Renal pelvis (tissue), 12 donors: ENCODE data around the gene LONP2. TPM values are rescaled to one million over a fixed set of nuclear protein-coding genes. Genes with fewer than 3 reads are reported as not detected.

Source experiments
- DNase-seq: peaks from one replicate; pipeline ENCODE4 v3.0.0-alpha.2; 2013
- long read RNA-seq, 16 experiments: transcript quantifications; one replicate each; lab custom pipeline, GENCODE V29; 2026
- polyA plus RNA-seq, 3 donors: library from polyadenylated mRNA; unstranded; fragments of 120-200 nt; gene quantifications; one replicate each; pipeline ENCODE4 v1.2.1, GENCODE V29; 2013; ENCODE audit not compliant: insufficient read length in 3 of 3

LONP2 gene
- polyA plus RNA-seq: 10 to 100 TPM; 60.8 to 93.1 (median 84.2) TPM
- long read RNA-seq, donor 1, full-length matches to known transcripts: 8 of 17 reads
- long read RNA-seq, donor 1, partial matches to known transcripts: 9 of 17 reads
- long read RNA-seq, donor 1, other reads (novel, unspliced or antisense): 0 of 17 reads
- long read RNA-seq, donor 2, full-length matches to known transcripts: 6 of 6 reads
- long read RNA-seq, donor 2, partial matches to known transcripts: 0 of 6 reads
- long read RNA-seq, donor 2, other reads (novel, unspliced or antisense): 0 of 6 reads
- long read RNA-seq, donor 3, full-length matches to known transcripts: 2 of 35 reads
- long read RNA-seq, donor 3, partial matches to known transcripts: 33 of 35 reads
- long read RNA-seq, donor 3, other reads (novel, unspliced or antisense): 0 of 35 reads
- long read RNA-seq, donor 4, full-length matches to known transcripts: 5 of 5 reads
- long read RNA-seq, donor 4, partial matches to known transcripts: 0 of 5 reads
- long read RNA-seq, donor 4, other reads (novel, unspliced or antisense): 0 of 5 reads
- long read RNA-seq, donor 5, full-length matches to known transcripts: 2 of 2 reads
- long read RNA-seq, donor 5, partial matches to known transcripts: 0 of 2 reads
- long read RNA-seq, donor 5, other reads (novel, unspliced or antisense): 0 of 2 reads
- long read RNA-seq, donor 6, full-length matches to known transcripts: 15 of 21 reads
- long read RNA-seq, donor 6, partial matches to known transcripts: 6 of 21 reads
- long read RNA-seq, donor 6, other reads (novel, unspliced or antisense): 0 of 21 reads
- long read RNA-seq, donor 7, full-length matches to known transcripts: 5 of 23 reads
- long read RNA-seq, donor 7, partial matches to known transcripts: 18 of 23 reads
- long read RNA-seq, donor 7, other reads (novel, unspliced or antisense): 0 of 23 reads
- long read RNA-seq, donor 8, full-length matches to known transcripts: 1 of 1 reads
- long read RNA-seq, donor 8, partial matches to known transcripts: 0 of 1 reads
- long read RNA-seq, donor 8, other reads (novel, unspliced or antisense): 0 of 1 reads
- long read RNA-seq, donor 9, full-length matches to known transcripts: 7 of 54 reads
- long read RNA-seq, donor 9, partial matches to known transcripts: 16 of 54 reads
- long read RNA-seq, donor 9, other reads (novel, unspliced or antisense): 31 of 54 reads
- long read RNA-seq, donor 10, full-length matches to known transcripts: 4 of 49 reads
- long read RNA-seq, donor 10, partial matches to known transcripts: 7 of 49 reads
- long read RNA-seq, donor 10, other reads (novel, unspliced or antisense): 38 of 49 reads
- long read RNA-seq, donor 11, full-length matches to known transcripts: 1 of 9 reads
- long read RNA-seq, donor 11, partial matches to known transcripts: 8 of 9 reads
- long read RNA-seq, donor 11, other reads (novel, unspliced or antisense): 0 of 9 reads
- long read RNA-seq, donor 12, full-length matches to known transcripts: 20 of 77 reads
- long read RNA-seq, donor 12, partial matches to known transcripts: 11 of 77 reads
- long read RNA-seq, donor 12, other reads (novel, unspliced or antisense): 46 of 77 reads
- long read RNA-seq, donor 13, full-length matches to known transcripts: 5 of 11 reads
- long read RNA-seq, donor 13, partial matches to known transcripts: 6 of 11 reads
- long read RNA-seq, donor 13, other reads (novel, unspliced or antisense): 0 of 11 reads
- long read RNA-seq, donor 14: 0 reads
- long read RNA-seq, donor 15: 0 reads
- long read RNA-seq, donor 16, full-length matches to known transcripts: 5 of 30 reads
- long read RNA-seq, donor 16, partial matches to known transcripts: 25 of 30 reads
- long read RNA-seq, donor 16, other reads (novel, unspliced or antisense): 0 of 30 reads

- DNase-seq: peak; percentile 88
These were observed at the start of gene LONP2 for GRCh38 chr16:48244080-48244862. Gene LONP2, plus strand, starts transcription at chr16:48244300. Its CDS starts 89 bp downstream, at chr16:48244389.

DNA sequence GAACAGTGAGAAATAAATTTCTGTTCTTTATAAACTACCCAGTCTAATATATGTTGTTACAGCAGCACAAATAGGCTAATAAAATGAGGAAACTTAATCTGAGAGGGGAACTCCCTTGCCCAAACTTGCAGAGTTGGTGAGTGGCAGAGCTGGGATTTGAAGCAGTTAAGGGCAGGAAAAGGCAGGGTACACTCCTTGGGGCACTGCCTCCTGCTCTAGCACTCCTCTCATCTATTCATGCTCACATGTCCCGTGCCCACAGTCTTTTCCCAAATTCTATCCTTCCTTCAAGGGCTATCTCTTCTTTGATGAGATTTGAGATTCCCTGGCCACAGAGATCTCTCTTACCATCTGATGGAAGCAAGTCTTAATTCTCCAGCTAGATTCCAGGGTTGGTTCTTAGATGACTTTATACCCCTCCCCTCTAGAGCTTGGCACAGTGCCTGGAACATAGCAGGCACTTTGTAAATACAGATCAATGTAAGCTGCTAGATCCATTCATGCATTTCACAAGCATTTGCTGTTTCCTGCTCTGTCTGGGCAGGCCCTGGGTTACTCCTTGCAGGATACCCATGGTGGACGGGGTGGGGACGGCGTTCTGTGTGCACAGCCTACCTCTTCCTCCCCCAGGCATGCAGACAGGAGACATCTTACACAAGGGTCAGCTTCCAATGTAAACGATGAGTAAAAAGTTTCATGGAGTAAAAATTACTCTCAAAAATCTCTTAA lies 49.1 kb upstream of the LONP2 start:
- DNase-seq: peak; percentile 19

DNA sequence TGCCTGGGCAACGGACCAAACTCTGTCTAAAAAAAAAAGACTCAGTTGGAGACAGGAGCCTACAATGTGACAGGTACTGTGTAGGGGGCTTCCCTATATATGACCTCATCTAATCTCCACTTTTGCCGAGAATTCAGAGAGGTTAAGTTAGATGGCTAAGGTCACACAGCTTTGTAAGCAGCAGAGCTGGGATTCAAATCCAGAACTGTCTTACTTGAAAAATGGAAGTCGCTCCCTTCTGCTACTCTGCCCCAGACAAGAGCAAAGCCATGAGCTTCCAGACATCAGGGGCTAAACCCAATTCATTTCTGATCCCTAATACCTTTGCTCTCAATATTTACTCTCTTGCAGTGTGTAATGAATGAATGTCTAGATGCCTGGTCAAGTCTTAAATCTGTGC lies 46.8 kb upstream of the LONP2 start:
- DNase-seq: no peak

DNA sequence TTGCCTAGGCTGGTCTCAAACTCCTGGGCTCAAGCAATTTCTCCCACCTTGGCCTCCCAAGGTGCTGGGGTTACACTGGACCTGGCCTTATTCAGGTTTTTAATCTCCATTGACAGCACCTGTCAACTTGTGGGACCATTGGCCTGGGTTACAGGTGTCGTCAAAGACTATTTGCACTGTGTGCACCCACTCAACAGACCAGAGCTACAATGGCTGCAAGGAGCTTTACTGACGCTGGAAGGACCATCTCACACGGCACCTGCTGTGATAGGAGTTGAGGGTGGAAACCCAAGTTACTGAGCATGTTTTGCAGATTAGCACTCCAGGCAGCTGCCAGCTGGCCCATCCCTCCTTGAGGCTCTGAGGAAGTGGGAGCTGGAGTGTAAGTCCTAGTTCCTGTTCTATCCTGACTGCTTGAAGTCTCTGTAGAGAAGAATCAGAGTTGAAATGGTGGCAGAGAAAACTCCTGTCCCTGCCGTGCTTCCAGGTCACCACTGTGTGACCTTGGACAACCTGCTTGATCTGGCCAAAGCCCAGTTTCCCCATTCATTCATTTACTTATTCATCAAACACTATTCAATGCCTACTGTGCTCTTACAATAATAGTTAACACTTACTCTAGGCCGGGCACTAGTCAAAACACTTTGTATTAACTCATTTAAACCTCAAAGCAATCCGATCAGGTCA lies 42.4 kb upstream of the LONP2 start:
- DNase-seq: no peak

DNA sequence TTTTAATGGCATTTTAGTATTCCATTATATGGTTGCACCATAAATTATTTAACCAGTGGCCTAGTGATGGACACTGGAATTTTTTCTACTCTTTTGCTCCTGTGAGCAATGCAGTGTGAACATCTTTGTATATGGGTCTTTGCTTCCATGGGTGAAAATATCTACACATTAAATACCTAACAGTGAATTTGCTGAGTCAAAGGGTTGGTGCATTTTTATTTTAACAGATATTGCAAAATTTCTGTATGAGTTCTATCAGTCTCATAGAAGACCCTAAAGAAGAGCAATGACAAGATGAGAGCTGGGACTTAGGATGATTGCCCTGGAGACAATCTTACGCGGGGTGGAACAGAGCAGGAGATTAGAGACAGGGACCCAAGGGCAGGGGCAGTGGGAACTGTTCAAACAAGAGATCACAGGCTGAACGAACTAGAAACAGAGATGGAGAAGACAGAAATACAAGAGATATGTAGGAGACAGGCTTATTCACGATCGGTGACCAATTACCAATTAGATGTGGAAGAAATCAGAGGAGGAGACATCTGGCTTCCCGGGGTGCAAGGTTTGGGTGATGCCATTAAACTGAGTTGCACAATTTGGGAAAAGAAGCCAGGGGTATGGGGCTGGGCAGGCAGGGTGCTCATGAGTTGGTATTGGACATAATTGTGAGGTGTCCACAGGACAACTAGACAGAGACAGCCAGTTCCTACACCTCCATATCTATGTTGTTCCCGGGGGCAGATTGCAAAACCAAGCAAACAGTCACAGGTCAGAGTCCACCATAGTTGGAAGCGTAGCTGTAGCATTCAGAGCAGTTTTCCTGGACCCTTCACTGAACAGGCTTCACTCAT lies 39.9 kb upstream of the LONP2 start:
- no peak for DNase-seq

GRCh38 chr16:48204825-48205151 lies 39.3 kb upstream of the LONP2 start:
- DNase-seq: no peak

DNA sequence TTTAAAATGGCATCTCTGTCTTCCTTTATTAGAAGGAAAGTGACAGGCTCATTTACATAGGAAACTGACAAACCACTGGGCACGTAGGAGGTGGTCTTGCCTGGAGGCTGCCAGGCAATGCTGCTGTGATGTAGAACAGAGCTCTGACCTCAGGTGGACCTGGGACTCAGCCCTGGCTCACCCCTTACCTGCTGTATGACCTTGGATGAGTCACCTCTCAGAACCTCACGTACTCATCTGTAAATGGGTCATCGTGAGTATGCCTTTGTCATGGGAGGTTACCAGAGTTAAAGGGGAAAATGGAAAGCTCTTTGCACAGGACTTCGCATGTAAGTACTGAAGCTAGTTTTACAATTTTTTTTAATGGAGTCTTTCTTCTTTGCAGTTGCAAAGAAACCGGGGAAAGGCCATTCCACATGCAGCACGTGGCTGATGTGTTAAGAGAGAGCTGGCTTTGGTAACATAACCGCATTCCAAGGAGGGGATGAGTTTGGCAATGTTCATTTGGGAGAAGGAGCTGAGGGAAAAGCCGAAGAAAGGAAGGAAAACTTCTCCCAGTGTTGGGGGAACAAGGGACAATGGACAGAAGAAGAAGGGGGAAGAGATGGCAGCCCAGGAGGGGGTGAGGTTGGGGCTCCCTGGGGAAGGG lies 37.4 kb upstream of the LONP2 start:
- no peak for DNase-seq

DNA sequence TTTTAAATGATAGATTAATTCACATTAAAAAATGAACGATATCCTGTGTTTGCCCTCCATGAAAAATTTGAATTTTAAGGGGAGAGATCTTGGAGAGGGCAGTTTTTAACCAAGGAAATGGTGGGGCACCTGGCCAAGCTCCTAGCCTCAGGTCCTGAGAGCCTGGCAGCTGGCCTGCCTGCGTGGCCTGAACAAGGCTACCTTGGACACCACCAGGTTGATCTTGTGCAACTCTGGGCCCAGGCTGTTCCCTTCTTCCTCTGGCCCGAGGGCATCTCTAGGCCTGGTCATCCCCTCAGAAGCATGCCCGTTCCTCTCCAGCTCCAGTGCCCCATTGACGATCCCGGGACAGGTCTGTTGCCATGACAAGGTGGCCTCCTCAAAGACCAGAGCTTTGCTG lies 33.4 kb upstream of the LONP2 start:
- DNase-seq: no peak

GRCh38 chr16:48212033-48212432 lies 32.1 kb upstream of the LONP2 start:
- no peak for DNase-seq

GRCh38 chr16:48215738-48216137 lies 28.4 kb upstream of the LONP2 start:
- no peak for DNase-seq

- DNase-seq: no peak
These were observed 26.4 kb upstream of the LONP2 start for GRCh38 chr16:48217708-48218107.

DNA sequence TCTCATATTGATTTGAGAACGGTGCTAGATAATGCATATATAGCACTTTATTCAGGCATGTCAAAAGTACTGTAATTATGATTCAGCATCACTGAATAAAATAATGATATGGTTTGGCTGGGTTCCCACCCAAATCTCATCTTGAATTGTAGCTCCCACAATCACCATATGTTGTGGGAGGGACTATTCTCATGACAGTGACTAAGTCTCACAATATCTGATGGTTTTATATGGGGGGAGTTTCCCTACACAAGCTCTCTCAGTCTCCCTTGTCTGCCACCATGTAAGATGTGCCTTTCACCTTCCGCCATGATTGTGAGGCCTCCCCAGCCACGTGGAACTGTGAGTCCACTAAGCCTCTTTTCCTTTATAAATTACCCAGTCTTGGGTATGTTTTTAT lies 25.6 kb upstream of the LONP2 start:
- DNase-seq: no peak

- DNase-seq: no peak
These were observed 23.2 kb upstream of the LONP2 start for GRCh38 chr16:48220891-48221290.

GRCh38 chr16:48223490-48223889 lies 20.6 kb upstream of the LONP2 start:
- DNase-seq: no peak

- DNase-seq: no peak
These were observed 18.6 kb upstream of the LONP2 start for GRCh38 chr16:48225456-48225855.

- DNase-seq: no peak
These were observed 12.2 kb upstream of the LONP2 start for GRCh38 chr16:48231727-48232492.
